ENCODE data around the gene APBA1.
"Not testable (repeated sequence)": the region's sequence is repeated elsewhere in the genome, so short reads cannot be mapped to it uniquely, and the experiment has no call there.

APBA1 gene

DNA sequence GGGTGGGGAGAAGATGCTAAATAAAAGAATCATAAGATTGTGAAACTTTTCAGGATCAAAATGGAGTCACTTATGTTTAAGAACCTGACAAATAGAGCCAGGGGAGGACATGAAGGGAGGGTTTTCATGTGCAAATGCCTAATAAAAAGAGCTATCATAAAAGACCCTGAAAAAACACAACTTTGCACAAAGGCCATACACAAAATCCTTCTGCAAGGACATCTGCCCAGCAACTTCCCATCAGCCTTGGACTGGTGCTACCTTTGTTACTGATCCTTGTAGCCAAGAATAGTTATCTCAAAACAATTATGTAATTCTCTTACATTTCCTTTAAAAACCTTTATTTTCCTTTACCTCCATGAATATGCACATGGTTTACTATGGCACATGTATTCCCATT lies 63.0 kb downstream of the APBA1 start:
- Histone ChIP-seq H3K4me3 (ENCODE audit: extremely low read depth, insufficient read depth, low read length, poor library complexity, severe bottlenecking) (no peak overlapping the region), H3K9me3 (ENCODE audit: control insufficient read depth, low read length) (no peaks in the 10 kb centered on the region), H3K4me1 (ENCODE audit: control insufficient read depth, insufficient read depth, low read length, poor library complexity, severe bottlenecking) (no peaks in the 10 kb centered on the region), H3K36me3 (ENCODE audit: control insufficient read depth, insufficient read depth, low read length) (no peaks in the 10 kb centered on the region), H3K27ac (ENCODE audit: low read depth, low read length, severe bottlenecking) (no peak overlapping the region)

DNA sequence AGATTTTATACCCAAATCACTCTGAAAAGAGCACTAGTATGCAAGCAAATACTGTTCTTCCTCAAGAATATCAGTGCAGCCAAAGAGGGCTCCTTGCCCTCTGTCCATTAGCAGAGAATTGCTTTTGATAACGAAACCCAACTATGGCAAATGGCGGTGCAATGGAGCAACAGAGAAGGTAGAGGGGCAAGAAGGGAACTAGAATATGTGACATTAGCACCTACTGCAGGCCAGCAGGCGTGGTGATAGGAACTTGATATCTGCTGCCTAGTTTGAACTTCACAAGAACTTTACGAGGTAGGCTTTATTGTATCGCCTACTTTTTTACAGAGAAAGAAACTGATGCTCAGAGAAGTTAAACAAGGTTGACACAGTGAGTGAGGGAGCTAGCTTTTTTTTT lies 66.1 kb downstream of the APBA1 start:
- Histone ChIP-seq H3K27ac (ENCODE audit: low read depth, low read length, severe bottlenecking) (no peak overlapping the region), H3K4me3 (ENCODE audit: extremely low read depth, insufficient read depth, low read length, poor library complexity, severe bottlenecking) (no peak overlapping the region), H3K9me3 (ENCODE audit: control insufficient read depth, low read length) (no peaks in the 10 kb centered on the region), H3K4me1 (ENCODE audit: control insufficient read depth, insufficient read depth, low read length, poor library complexity, severe bottlenecking) (no peaks in the 10 kb centered on the region), H3K36me3 (ENCODE audit: control insufficient read depth, insufficient read depth, low read length) (no peaks in the 10 kb centered on the region)
- WGBS, 2 experiments (ENCODE audit: insufficient coverage in 2 of 2), result 90 to 98% methylated on average over 2 to 3 of the region's 5 CpGs

DNA sequence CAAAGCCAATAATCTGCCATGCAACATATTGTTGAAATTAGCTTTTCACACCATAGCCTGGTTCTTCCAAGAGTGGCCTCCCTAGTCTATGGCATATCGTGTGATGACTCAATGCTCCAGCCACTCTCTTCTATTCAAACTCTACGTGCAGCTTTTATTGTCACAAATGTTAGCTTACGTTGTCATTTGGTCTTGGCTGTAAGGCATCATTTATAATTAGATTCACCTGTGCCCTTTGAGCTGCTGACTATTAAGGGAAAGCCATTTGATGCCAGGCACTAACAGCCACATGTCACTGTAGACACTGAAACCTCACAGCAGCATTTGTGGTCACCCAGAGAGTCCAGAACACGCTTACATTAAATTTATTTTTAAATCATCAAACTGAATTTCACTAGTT lies 66.8 kb downstream of the APBA1 start:
- Histone ChIP-seq H3K4me1 (ENCODE audit: control insufficient read depth, insufficient read depth, low read length, poor library complexity, severe bottlenecking) (no peaks in the 10 kb centered on the region), H3K4me3 (ENCODE audit: extremely low read depth, insufficient read depth, low read length, poor library complexity, severe bottlenecking) (no peak overlapping the region), H3K9me3 (ENCODE audit: control insufficient read depth, low read length) (no peaks in the 10 kb centered on the region), H3K27ac (ENCODE audit: low read depth, low read length, severe bottlenecking) (no peak overlapping the region), H3K36me3 (ENCODE audit: control insufficient read depth, insufficient read depth, low read length) (no peaks in the 10 kb centered on the region)
- 79 to 100% methylated on average over 1 to 3 of the region's 4 CpGs for WGBS, 2 experiments (ENCODE audit: insufficient coverage in 2 of 2)

DNA sequence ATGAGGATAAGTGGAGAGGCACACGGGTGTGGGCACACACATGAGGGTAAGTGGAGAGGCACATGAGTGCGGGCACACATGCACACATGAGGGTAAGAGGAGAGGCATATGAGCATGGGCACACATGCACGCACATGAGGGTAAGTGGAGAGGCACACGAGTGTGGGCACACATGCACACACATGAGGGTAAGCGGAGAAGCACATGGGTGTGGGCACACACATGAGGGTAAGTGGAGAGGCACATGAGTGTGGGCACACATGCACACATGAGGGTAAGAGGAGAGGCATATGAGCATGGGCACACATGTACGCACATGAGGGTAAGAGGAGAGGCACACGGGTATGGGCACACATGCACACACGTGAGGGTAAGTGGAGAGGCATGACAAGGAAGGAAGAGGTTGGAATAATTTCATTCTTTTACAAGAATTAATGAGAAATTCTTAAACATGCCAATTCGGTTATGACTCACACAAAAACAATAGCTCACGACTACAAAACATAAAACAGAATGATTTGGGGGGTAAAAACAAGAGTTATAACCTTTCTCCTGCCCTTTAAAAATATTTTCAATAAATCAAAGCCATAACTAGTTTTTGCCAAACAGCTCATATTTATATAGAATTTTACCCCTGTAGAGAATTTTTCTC lies 67.5 kb downstream of the APBA1 start:
- Histone ChIP-seq H3K36me3 (ENCODE audit: control insufficient read depth, insufficient read depth, low read length) (no peaks in the 10 kb centered on the region), H3K4me3 (ENCODE audit: extremely low read depth, insufficient read depth, low read length, poor library complexity, severe bottlenecking) (no peak overlapping the region), H3K27ac (ENCODE audit: low read depth, low read length, severe bottlenecking) (no peak overlapping the region), H3K4me1 (ENCODE audit: control insufficient read depth, insufficient read depth, low read length, poor library complexity, severe bottlenecking) (no peaks in the 10 kb centered on the region), H3K9me3 (ENCODE audit: control insufficient read depth, low read length) (no peaks in the 10 kb centered on the region)
- WGBS, 2 experiments (ENCODE audit: insufficient coverage in 2 of 2), result 85 to 93% methylated on average over 3 to 6 of the region's 10 CpGs

DNA sequence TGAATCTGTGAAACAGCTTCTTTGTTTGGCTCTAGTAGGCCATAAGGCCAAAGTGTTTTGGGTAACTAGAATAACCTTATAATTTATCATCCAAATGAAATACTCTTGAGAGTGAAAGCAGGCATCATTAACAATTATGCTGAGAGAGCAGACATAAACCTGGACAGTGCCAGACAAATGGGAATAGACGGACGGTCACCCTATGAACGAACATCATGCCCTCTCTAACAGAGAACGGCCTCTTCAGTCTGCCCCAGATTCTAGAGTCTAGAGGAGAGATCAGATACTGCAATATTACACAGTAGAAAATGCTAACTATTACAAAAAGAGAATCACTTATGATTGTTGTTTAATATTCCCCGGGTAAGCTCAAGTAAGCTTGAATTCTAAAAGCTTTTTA lies 68.5 kb downstream of the APBA1 start:
- no peaks in the 10 kb centered on the region for H3K9me3 ChIP-seq (ENCODE audit: control insufficient read depth, low read length)
- no peaks in the 10 kb centered on the region for H3K4me1 ChIP-seq (ENCODE audit: control insufficient read depth, insufficient read depth, low read length, poor library complexity, severe bottlenecking)
- H3K4me3 ChIP-seq (ENCODE audit: extremely low read depth, insufficient read depth, low read length, poor library complexity, severe bottlenecking), result no peak overlapping the region
- WGBS, 2 experiments (ENCODE audit: insufficient coverage in 2 of 2), result 83 to 93% methylated on average over 3 to 4 of the region's 5 CpGs
- H3K36me3 ChIP-seq (ENCODE audit: control insufficient read depth, insufficient read depth, low read length), result no peaks in the 10 kb centered on the region
- no peak overlapping the region for H3K27ac ChIP-seq (ENCODE audit: low read depth, low read length, severe bottlenecking)

DNA sequence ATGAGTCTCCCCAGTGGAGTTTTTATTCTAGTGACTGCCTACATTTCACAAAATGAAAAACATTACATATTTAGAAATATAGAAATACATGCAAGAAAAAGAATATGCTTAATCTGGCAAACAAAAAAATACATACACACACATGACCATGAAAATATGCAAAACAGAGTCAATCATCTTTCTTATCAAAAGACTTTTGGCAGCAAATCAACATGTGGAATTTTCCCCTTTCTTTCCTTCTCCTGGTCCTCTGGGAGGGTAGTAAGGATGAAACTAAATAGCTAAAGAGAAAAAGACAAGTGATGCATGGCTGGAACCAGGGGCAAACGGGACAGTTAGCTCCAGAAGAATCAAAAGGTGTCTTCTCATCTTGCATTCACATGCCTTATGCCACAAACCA lies 69.4 kb downstream of the APBA1 start:
- Histone ChIP-seq H3K27ac (ENCODE audit: low read depth, low read length, severe bottlenecking) (no peak overlapping the region), H3K9me3 (ENCODE audit: control insufficient read depth, low read length) (no peaks in the 10 kb centered on the region), H3K36me3 (ENCODE audit: control insufficient read depth, insufficient read depth, low read length) (no peaks in the 10 kb centered on the region), H3K4me1 (ENCODE audit: control insufficient read depth, insufficient read depth, low read length, poor library complexity, severe bottlenecking) (no peaks in the 10 kb centered on the region), H3K4me3 (ENCODE audit: extremely low read depth, insufficient read depth, low read length, poor library complexity, severe bottlenecking) (no peak overlapping the region)
- 100% methylated on average over 1 of the region's 1 CpG; no CpG with 5 or more reads in 1 of the 2 experiments for WGBS, 2 experiments (ENCODE audit: insufficient coverage in 2 of 2)

DNA sequence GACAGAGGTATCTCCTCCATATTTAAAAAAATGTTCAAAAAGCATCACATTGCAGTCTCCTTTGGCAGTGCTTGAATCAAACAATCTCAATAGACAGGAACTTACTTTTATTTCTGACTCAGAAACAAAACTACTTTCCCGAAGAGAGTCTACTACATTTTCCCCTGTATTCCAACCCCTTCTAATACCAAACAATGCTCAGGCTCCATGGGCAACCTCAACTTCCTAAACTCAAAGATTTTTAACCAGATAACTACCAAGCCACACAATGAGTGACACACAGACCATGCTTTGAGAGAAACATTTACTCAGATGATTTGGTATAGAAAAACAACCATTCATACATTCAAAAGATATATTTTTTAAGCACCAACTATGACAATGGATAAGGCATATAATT lies 70.5 kb downstream of the APBA1 start:
- no peaks in the 10 kb centered on the region for H3K9me3 ChIP-seq (ENCODE audit: control insufficient read depth, low read length)
- H3K4me3 ChIP-seq (ENCODE audit: extremely low read depth, insufficient read depth, low read length, poor library complexity, severe bottlenecking), result no peak overlapping the region
- no peaks in the 10 kb centered on the region for H3K36me3 ChIP-seq (ENCODE audit: control insufficient read depth, insufficient read depth, low read length)
- H3K27ac ChIP-seq (ENCODE audit: low read depth, low read length, severe bottlenecking), result no peak overlapping the region
- WGBS, 2 experiments (ENCODE audit: insufficient coverage in 2 of 2), result 89% methylated on average over 1 of the region's 1 CpG; no CpG with 5 or more reads in 1 of the 2 experiments
- no peaks in the 10 kb centered on the region for H3K4me1 ChIP-seq (ENCODE audit: control insufficient read depth, insufficient read depth, low read length, poor library complexity, severe bottlenecking)

DNA sequence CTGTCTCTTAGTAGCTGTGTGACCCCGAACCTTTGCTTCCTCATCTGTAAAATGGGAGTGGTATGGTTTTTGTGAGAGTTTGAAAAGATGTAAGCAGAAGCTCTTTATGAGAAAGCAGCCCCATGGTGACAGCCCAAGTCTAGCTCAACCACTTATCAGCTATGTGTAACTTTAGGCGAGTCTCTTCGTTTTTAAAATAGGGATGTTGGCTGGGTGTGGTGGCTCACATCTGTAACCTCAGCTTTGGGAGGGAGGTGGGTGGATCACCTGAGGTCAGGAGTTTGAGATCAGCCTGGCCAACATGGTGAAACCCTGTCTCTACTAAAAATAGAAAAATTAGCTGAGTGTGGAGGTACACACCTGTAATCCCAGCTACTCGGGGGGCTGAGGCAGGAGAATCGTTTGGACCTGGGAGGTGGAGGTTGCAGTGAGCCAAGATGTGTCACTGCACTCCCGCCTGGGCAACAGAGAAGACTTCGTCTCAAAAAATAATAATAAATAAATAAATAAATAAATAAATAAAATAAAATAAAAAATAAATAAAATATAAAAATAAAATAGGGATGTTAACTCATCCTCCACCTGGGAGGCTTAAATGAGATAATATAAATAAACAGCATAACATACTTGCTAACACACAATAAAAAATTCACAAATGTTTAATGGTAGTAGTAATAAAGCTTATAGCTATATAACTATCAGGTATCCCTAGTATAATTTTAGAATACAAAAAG lies 71.7 kb downstream of the APBA1 start:
- Histone ChIP-seq H3K9me3 (ENCODE audit: control insufficient read depth, low read length) (no peaks in the 10 kb centered on the region), H3K4me3 (ENCODE audit: extremely low read depth, insufficient read depth, low read length, poor library complexity, severe bottlenecking) (no peak overlapping the region), H3K27ac (ENCODE audit: low read depth, low read length, severe bottlenecking) (no peak overlapping the region), H3K4me1 (ENCODE audit: control insufficient read depth, insufficient read depth, low read length, poor library complexity, severe bottlenecking) (no peaks in the 10 kb centered on the region), H3K36me3 (ENCODE audit: control insufficient read depth, insufficient read depth, low read length) (no peaks in the 10 kb centered on the region)
- 70% methylated on average over 3 of the region's 7 CpGs; no CpG with 5 or more reads in 1 of the 2 experiments for WGBS, 2 experiments (ENCODE audit: insufficient coverage in 2 of 2)

DNA sequence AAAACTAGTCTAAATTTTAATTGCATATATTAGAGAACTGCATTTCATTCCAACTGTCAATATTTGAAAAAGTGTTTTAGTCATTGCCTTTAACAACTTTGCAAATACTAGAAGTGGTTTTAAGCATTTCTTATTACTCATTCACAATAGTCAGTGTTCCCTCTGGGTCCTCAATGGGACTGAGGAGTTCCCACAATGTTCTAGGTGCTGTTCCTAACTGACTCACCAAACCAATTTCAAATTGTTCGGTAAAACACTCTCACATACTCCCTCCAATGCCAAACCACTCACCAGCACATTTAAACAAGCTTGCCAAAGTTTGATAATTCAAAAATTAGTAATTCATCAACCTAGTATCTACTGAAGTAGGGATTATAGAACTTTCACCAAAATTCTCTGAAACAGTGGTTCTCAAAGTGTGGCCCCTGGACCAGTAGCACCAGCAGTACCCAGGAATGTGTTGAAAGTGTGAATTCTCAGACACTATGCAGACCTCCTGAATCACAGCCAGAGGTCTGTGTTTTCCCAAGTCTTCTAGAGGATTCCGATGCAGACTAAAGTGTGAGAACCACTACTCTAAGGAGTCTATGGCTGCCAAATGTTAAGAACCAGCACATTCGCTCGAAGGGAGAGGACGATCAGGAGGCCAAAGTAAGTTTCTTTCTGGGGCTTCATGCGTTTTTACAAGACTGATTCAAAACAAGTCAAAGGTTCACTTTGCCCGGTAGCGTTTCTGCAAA lies 72.8 kb downstream of the APBA1 start:
- H3K4me1 ChIP-seq (ENCODE audit: control insufficient read depth, insufficient read depth, low read length, poor library complexity, severe bottlenecking), result no peaks in the 10 kb centered on the region
- no peaks in the 10 kb centered on the region for H3K9me3 ChIP-seq (ENCODE audit: control insufficient read depth, low read length)
- no peak overlapping the region for H3K4me3 ChIP-seq (ENCODE audit: extremely low read depth, insufficient read depth, low read length, poor library complexity, severe bottlenecking)
- 86 to 98% methylated on average over 7 to 8 of the region's 8 CpGs for WGBS, 2 experiments (ENCODE audit: insufficient coverage in 2 of 2)
- no peaks in the 10 kb centered on the region for H3K36me3 ChIP-seq (ENCODE audit: control insufficient read depth, insufficient read depth, low read length)
- H3K27ac ChIP-seq (ENCODE audit: low read depth, low read length, severe bottlenecking), result no peak overlapping the region

DNA sequence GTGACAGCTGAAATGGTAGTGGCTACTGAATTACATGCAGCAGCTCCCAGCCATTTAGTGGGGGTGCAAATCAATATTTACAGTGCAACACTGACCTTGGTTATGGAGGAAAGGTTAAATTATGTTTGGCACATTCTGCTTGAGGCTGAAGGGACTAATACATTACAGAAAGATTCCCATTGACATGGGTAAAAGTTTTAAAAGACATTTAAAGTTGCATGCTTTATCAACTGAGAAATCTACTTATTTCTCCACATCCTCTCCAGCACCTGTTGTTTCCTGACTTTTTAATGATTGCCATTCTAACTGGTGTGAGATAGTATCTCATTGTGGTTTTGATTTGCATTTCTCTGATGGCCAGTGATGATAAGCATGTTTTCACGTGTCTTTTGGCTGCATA lies 75.3 kb downstream of the APBA1 start:
- WGBS, 2 experiments (ENCODE audit: insufficient coverage in 2 of 2), result 63% methylated on average over 1 of the region's 1 CpG; no CpG with 5 or more reads in 1 of the 2 experiments
- H3K27ac ChIP-seq (ENCODE audit: low read depth, low read length, severe bottlenecking); H3K9me3 ChIP-seq (ENCODE audit: control insufficient read depth, low read length); H3K4me3 ChIP-seq (ENCODE audit: extremely low read depth, insufficient read depth, low read length, poor library complexity, severe bottlenecking); H3K36me3 ChIP-seq (ENCODE audit: control insufficient read depth, insufficient read depth, low read length); H3K4me1 ChIP-seq (ENCODE audit: control insufficient read depth, insufficient read depth, low read length, poor library complexity, severe bottlenecking): not testable (repeated sequence)

GRCh38 chr9:69594180-69594579 lies 78.0 kb downstream of the APBA1 start:
- WGBS, 2 experiments (ENCODE audit: insufficient coverage in 2 of 2), result 72 to 73% methylated on average over 2 of the region's 2 CpGs
- no peaks in the 10 kb centered on the region for H3K36me3 ChIP-seq (ENCODE audit: control insufficient read depth, insufficient read depth, low read length)
- no peaks in the 10 kb centered on the region for H3K4me1 ChIP-seq (ENCODE audit: control insufficient read depth, insufficient read depth, low read length, poor library complexity, severe bottlenecking)
- no peak overlapping the region for H3K27ac ChIP-seq (ENCODE audit: low read depth, low read length, severe bottlenecking)
- H3K9me3 ChIP-seq (ENCODE audit: control insufficient read depth, low read length), result no peaks in the 10 kb centered on the region
- H3K4me3 ChIP-seq (ENCODE audit: extremely low read depth, insufficient read depth, low read length, poor library complexity, severe bottlenecking), result no peak overlapping the region

Data from mesodermal cell (in vitro differentiated cells).